ENCODE results near the gene TGFBR2.

Gene TGFBR2

GRCh38 chr3:30638685-30639412 lies 32.4 kb downstream of the TGFBR2 start:
- in situ Hi-C loops (cut with MboI; ENCODE audit: low sequenced_read_pairs, unreplicated experiment) = no loop called here

GRCh38 chr3:30639937-30640336 lies 33.5 kb downstream of the TGFBR2 start:
- DNase-seq (ENCODE audit: low spot score) = peak; percentile 46
- in situ Hi-C loops (cut with MboI; ENCODE audit: low sequenced_read_pairs, unreplicated experiment) = no loop called here
- no peak for TF ChIP-seq CTCF (IDR thresholded peaks at IDR 0.05; ENCODE audit: borderline replicate concordance, control extremely low read depth, extremely low read depth, insufficient read depth, missing control alignments)

More at GRCh38 chr3:30638685-30639412, 32.4 kb downstream of the TGFBR2 start:
- no peak for TF ChIP-seq CTCF (IDR thresholded peaks at IDR 0.05; ENCODE audit: borderline replicate concordance, control extremely low read depth, extremely low read depth, insufficient read depth, missing control alignments)
- no peak for DNase-seq (ENCODE audit: low spot score)

GRCh38 chr3:30640851-30641250 lies 34.5 kb downstream of the TGFBR2 start:
- in situ Hi-C loops (cut with MboI; ENCODE audit: low sequenced_read_pairs, unreplicated experiment) = no loop called here
- DNase-seq (ENCODE audit: low spot score) = no peak
- no peak for TF ChIP-seq CTCF (IDR thresholded peaks at IDR 0.05; ENCODE audit: borderline replicate concordance, control extremely low read depth, extremely low read depth, insufficient read depth, missing control alignments)

- DNase-seq (ENCODE audit: low spot score) = no peak
- TF ChIP-seq CTCF (IDR thresholded peaks at IDR 0.05; ENCODE audit: borderline replicate concordance, control extremely low read depth, extremely low read depth, insufficient read depth, missing control alignments) = no peak
- in situ Hi-C loops (cut with MboI; ENCODE audit: low sequenced_read_pairs, unreplicated experiment) = no loop called here
Measured at GRCh38 chr3:30641416-30642251, 35.2 kb downstream of the TGFBR2 start.

GRCh38 chr3:30642849-30643361 lies 36.5 kb downstream of the TGFBR2 start:
- in situ Hi-C loops (cut with MboI; ENCODE audit: low sequenced_read_pairs, unreplicated experiment) = no loop called here
- no peak for DNase-seq (ENCODE audit: low spot score)
- no peak for TF ChIP-seq CTCF (IDR thresholded peaks at IDR 0.05; ENCODE audit: borderline replicate concordance, control extremely low read depth, extremely low read depth, insufficient read depth, missing control alignments)

DNA sequence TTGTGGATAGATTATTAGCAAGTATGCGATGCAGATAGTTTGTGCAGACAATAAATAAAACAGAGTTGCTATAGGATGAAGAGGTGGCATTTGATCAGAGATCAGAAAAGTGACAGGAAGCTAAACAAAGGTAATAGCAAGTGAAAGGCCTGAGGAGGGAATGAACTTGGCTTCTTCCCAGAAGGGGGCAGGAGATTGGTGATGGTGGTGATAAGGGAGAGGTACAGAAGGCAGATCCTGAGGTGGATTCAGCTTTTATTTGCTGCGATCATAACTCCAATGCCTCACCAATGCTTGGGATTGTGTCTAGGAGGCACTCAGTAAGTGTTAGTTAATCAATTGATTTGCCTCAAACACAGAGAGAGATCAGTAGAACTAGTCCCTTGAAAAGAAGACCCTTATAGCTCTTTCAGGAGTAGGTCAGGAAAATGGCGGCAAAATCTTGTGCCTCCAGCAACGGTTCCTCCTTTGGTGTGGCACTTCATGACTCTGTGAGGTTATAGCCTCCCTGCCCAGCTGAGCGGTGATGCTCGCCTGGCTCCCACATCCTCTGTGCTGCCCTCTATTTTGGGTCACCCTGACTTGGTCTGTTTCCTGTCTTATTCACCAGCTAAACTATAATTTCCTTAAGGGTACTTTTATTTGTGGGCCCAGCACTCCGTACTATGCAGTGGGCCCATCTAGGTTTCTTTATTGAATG lies 37.5 kb downstream of the TGFBR2 start:
- in situ Hi-C loops (cut with MboI; ENCODE audit: low sequenced_read_pairs, unreplicated experiment) = no loop called here
- DNase-seq (ENCODE audit: low spot score) = no peak
- TF ChIP-seq CTCF (IDR thresholded peaks at IDR 0.05; ENCODE audit: borderline replicate concordance, control extremely low read depth, extremely low read depth, insufficient read depth, missing control alignments) = no peak

Data from GM13976 (cell line).